ENCODE results near the gene IRF5. TPM values are rescaled to one million over a fixed set of nuclear protein-coding genes. Genes with fewer than 3 reads are reported as not detected.

The IRF5 gene
- total RNA-seq, 1 experiment from 2014 or later = 8.8 TPM

DNA sequence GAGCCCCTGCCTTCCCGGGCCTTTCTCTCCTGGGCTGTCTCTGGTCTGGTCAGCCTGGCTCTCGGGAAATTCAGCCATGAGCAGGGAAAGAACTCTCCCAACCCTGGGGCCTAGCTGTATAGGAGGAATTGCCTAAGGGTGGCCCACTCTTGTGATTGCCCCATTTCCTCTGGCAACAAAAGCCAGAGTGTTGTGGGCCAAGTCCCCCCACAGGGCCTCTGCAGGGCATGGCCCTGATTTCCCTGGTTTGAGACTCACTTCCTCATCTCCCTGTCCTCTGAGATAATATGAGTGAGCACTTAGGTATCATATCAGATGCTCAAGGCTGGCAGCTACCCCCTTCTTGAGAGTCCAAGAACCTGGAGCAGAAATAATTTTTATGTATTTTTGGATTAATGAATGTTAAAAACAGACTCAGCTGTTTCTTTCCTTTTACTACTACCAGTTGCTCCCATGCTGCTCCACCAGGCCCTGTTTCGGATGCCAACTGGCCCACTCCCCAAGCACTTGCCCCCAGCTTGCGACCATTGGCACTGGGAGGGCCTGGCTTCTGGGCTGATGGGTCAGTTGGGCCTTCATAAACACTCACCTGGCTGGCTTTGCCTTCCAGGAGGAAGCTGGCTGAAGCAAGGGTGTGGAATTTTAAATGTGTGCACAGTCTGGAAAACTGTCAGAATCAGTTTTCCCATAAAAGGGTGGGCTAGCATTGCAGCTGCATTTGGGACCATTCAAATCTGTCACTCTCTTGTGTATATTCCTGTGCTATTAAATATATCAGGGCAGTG, 11.4 kb downstream of the IRF5 start:
- Histone ChIP-seq H3K9me3 (ENCODE audit: control insufficient read depth, insufficient read depth, low read depth, low read length) (no peaks in the 10 kb centered on the region), H3K27ac (ENCODE audit: low read length) (no peak overlapping the region), H3K27me3 (ENCODE audit: control insufficient read depth, insufficient read depth, low read length) (no peaks in the 10 kb centered on the region), H3K4me3 (ENCODE audit: low read depth in 2 of 2, low read length in 2 of 2) (no peak overlapping the region), H3K36me3 (ENCODE audit: control insufficient read depth, insufficient read depth, low read length) (peaks cover 13% of the 10 kb centered on the region), H3K4me1 (ENCODE audit: control insufficient read depth, insufficient read depth, low read length) (no peaks in the 10 kb centered on the region)
- TF ChIP-seq, protein P1, sequence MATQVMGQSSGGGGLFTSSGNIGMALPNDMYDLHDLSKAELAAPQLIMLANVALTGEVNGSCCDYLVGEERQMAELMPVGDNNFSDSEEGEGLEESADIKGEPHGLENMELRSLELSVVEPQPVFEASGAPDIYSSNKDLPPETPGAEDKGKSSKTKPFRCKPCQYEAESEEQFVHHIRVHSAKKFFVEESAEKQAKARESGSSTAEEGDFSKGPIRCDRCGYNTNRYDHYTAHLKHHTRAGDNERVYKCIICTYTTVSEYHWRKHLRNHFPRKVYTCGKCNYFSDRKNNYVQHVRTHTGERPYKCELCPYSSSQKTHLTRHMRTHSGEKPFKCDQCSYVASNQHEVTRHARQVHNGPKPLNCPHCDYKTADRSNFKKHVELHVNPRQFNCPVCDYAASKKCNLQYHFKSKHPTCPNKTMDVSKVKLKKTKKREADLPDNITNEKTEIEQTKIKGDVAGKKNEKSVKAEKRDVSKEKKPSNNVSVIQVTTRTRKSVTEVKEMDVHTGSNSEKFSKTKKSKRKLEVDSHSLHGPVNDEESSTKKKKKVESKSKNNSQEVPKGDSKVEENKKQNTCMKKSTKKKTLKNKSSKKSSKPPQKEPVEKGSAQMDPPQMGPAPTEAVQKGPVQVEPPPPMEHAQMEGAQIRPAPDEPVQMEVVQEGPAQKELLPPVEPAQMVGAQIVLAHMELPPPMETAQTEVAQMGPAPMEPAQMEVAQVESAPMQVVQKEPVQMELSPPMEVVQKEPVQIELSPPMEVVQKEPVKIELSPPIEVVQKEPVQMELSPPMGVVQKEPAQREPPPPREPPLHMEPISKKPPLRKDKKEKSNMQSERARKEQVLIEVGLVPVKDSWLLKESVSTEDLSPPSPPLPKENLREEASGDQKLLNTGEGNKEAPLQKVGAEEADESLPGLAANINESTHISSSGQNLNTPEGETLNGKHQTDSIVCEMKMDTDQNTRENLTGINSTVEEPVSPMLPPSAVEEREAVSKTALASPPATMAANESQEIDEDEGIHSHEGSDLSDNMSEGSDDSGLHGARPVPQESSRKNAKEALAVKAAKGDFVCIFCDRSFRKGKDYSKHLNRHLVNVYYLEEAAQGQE (IDR thresholded peaks at IDR 0.05; ENCODE audit: insufficient read depth in 1 of 2, low read depth in 2 of 2, low read length in 1 of 2) = no peak
- TF ChIP-seq POLR2AphosphoS5 (IDR thresholded peaks at IDR 0.05; ENCODE audit: low read depth, low read length) (no peak; the same call in 1 of the 2 replicates), TCF7L2 (IDR thresholded peaks at IDR 0.05; ENCODE audit: low read depth, low read length) (no peak)
- TF ChIP-seq, protein P2, sequence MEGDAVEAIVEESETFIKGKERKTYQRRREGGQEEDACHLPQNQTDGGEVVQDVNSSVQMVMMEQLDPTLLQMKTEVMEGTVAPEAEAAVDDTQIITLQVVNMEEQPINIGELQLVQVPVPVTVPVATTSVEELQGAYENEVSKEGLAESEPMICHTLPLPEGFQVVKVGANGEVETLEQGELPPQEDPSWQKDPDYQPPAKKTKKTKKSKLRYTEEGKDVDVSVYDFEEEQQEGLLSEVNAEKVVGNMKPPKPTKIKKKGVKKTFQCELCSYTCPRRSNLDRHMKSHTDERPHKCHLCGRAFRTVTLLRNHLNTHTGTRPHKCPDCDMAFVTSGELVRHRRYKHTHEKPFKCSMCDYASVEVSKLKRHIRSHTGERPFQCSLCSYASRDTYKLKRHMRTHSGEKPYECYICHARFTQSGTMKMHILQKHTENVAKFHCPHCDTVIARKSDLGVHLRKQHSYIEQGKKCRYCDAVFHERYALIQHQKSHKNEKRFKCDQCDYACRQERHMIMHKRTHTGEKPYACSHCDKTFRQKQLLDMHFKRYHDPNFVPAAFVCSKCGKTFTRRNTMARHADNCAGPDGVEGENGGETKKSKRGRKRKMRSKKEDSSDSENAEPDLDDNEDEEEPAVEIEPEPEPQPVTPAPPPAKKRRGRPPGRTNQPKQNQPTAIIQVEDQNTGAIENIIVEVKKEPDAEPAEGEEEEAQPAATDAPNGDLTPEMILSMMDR (IDR thresholded peaks at IDR 0.05) = no peak
- ChIA-PET CTCF (no interaction called here), POLR2A (no interaction called here)
- no peak for DNase-seq (ENCODE audit: low read depth, low spot score)
- ATAC-seq = peak; percentile 14; the same call in 1 of the 2 replicates
- intact Hi-C loops (cut with micrococcal nuclease; ENCODE audit: unreplicated experiment) (no loop called here), in situ Hi-C loops (cut with HindIII; ENCODE audit: low pct_unique_long_range_greater_than_20kb, low sequenced_read_pairs) (no loop called here)
- BruUV-seq (replicated peaks) = no TSS peak

DNA sequence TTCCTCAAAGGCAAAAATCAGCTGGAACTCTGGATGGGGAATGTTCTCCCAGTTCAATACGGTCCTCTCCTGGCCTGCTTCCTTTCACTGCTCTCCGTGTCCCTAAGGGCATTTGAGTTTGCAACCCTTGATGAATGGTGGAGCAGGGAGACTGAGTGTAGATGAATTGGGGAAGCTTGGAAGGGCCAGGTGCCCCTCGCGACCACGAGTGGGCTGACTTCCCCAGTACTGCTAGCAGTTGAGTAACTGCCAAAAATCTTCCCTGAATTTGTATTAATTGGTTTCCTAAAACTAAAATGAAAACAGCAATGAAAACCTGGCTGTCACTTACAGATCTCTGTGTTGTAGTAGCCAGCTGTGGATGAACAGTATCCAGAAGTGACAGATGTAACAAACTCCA, 13.6 kb downstream of the IRF5 start:
- no TSS peak for BruUV-seq (replicated peaks)
- Histone ChIP-seq H3K9me3 (ENCODE audit: control insufficient read depth, insufficient read depth, low read depth, low read length) (no peaks in the 10 kb centered on the region), H3K4me1 (ENCODE audit: control insufficient read depth, insufficient read depth, low read length) (no peaks in the 10 kb centered on the region), H3K36me3 (ENCODE audit: control insufficient read depth, insufficient read depth, low read length) (peaks cover 25% of the 10 kb centered on the region), H3K4me3 (ENCODE audit: low read depth in 2 of 2, low read length in 2 of 2) (no peak overlapping the region), H3K27ac (ENCODE audit: low read length) (no peak overlapping the region), H3K27me3 (ENCODE audit: control insufficient read depth, insufficient read depth, low read length) (no peaks in the 10 kb centered on the region)
- in situ Hi-C loops (cut with HindIII; ENCODE audit: low pct_unique_long_range_greater_than_20kb, low sequenced_read_pairs) (no loop called here), intact Hi-C loops (cut with micrococcal nuclease; ENCODE audit: unreplicated experiment) (no loop called here)
- ATAC-seq = no peak
- DNase-seq (ENCODE audit: low read depth, low spot score) = no peak
- ChIA-PET CTCF (no interaction called here), POLR2A (no interaction called here)
- TF ChIP-seq, protein P2 (IDR thresholded peaks at IDR 0.05) = no peak
- no peak for TF ChIP-seq TCF7L2 (IDR thresholded peaks at IDR 0.05; ENCODE audit: low read depth, low read length)
- TF ChIP-seq SIN3A (IDR thresholded peaks at IDR 0.05; ENCODE audit: borderline replicate concordance, insufficient read depth, low read depth, low read length) = no peak
- TF ChIP-seq, protein P1 (IDR thresholded peaks at IDR 0.05; ENCODE audit: insufficient read depth in 1 of 2, low read depth in 2 of 2, low read length in 1 of 2) = no peak
- no peak for TF ChIP-seq POLR2AphosphoS5 (IDR thresholded peaks at IDR 0.05; ENCODE audit: low read depth, low read length)
